ENCODE results near the gene SPAG6.

Gene SPAG6

GRCh38 chr10:22437620-22438588, 92.6 kb downstream of the SPAG6 start:
- no peak for DNase-seq

GRCh38 chr10:22438711-22439110, 93.4 kb downstream of the SPAG6 start:
- DNase-seq: no peak

- no peak for DNase-seq
Measured at GRCh38 chr10:22442063-22442462, 96.8 kb downstream of the SPAG6 start.

GRCh38 chr10:22442468-22442867, 97.2 kb downstream of the SPAG6 start:
- DNase-seq: no peak

GRCh38 chr10:22443175-22443901, 98.0 kb downstream of the SPAG6 start:
- no peak for DNase-seq

- DNase-seq: no peak
Measured at GRCh38 chr10:22444219-22444788, 99.0 kb downstream of the SPAG6 start.

GRCh38 chr10:22445495-22445894, 100.2 kb downstream of the SPAG6 start:
- DNase-seq: no peak

- no peak for DNase-seq
Measured at GRCh38 chr10:22447068-22447467, 101.8 kb downstream of the SPAG6 start.

- no peak for DNase-seq
Measured at GRCh38 chr10:22451346-22451745, 106.0 kb downstream of the SPAG6 start.

- no peak for DNase-seq
Measured at GRCh38 chr10:22453320-22453719, 108.0 kb downstream of the SPAG6 start.

GRCh38 chr10:22453948-22454591, 108.8 kb downstream of the SPAG6 start:
- DNase-seq: no peak

- no peak for DNase-seq
Measured at GRCh38 chr10:22454634-22455033, 109.3 kb downstream of the SPAG6 start.

- no peak for DNase-seq
Measured at GRCh38 chr10:22455068-22455857, 110.0 kb downstream of the SPAG6 start.

- DNase-seq: no peak
Measured at GRCh38 chr10:22456486-22456885, 111.2 kb downstream of the SPAG6 start.

GRCh38 chr10:22458272-22459038, 113.2 kb downstream of the SPAG6 start:
- DNase-seq: no peak

GRCh38 chr10:22459496-22459895, 114.2 kb downstream of the SPAG6 start:
- DNase-seq: no peak

- DNase-seq: no peak
Measured at GRCh38 chr10:22460101-22460500, 114.8 kb downstream of the SPAG6 start.

- no peak for DNase-seq
Measured at GRCh38 chr10:22460531-22461403, 115.5 kb downstream of the SPAG6 start.

GRCh38 chr10:22461891-22462290, 116.6 kb downstream of the SPAG6 start:
- DNase-seq: no peak

GRCh38 chr10:22463255-22463654, 118.0 kb downstream of the SPAG6 start:
- no peak for DNase-seq
